Ecto neural progenitor cell (in vitro differentiated cells): Measurements from ENCODE around the gene PPP2R2C.

ENCODE experiments used
- DNase-seq: peaks from one replicate; pipeline ENCODE4 v3.0.0-alpha.2; 2018; ENCODE audit warnings: low spot score

PPP2R2C gene

GRCh38 chr4:6494431-6495295 lies 22.2 kb upstream of the PPP2R2C start:
- no peak for DNase-seq

- no peak for DNase-seq
Measured at GRCh38 chr4:6493658-6494304, 21.4 kb upstream of the PPP2R2C start.

DNA sequence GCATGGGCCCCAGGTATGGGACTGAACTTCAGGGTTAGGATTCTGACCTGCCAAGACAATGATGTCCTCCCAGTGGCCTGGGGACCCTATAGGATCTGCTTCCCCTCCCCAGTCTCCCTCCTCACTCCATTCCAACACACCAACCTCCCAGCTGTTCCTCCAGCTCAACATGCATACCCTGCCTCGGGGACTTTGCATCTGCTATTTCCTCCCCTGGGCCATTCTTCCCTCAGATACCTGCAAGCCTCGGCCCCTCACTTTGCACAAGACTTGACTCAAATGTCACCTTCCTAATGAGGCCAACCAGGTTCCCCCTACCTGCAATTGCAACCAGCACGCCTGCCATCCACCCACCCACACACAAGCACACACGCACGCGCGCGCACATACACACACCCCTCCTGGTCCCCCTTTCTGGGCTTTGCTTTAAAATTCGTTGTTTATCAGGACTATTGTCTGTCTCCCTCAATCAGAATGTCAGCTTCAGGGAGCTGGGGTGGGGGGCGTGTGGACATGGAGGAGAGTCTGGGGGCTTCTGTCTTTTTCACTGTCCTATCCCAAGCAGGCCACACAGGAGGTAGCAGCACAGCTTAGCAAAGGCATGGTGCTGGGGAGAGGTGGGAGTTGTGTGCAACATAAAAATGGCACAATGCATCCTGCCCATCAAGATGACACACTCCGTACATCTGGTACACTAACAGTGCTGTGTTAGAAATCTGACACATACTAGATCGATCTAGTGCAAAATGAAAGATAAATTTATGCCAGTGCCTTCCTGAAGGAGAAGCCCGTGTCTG lies 20.6 kb upstream of the PPP2R2C start:
- peak; percentile 37 for DNase-seq

DNA sequence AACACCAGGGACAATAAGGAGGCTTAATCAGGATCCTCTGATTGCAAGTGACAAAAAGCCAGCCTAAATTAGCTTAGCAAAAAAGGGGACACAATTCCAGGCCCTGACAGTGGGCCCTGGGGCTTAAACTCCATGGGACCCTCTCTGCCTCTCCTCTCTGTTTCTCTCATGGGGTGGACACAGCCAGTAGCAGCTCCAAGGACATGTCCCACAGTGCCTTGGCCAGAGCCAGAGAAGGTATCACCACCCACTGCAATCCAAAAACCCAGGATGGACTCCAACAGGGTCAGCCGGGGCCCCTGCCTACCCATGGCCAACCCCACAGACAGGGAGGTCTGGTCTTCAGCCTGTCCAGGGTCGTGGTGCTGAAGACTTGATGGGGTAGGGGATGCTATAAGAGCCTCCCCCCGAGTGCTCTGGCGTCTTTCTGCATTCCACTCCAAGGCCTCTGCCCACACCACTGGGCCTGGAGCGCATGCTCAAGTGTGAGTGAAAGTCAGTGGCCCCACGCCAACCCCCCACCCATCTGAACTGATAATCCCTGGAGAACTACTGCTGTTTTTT lies 19.7 kb upstream of the PPP2R2C start:
- peak; percentile 34 for DNase-seq

- peak; percentile 21 for DNase-seq
Measured at GRCh38 chr4:6491235-6491634, 18.8 kb upstream of the PPP2R2C start.

GRCh38 chr4:6489927-6490326 lies 17.5 kb upstream of the PPP2R2C start:
- DNase-seq = peak; percentile 14

DNA sequence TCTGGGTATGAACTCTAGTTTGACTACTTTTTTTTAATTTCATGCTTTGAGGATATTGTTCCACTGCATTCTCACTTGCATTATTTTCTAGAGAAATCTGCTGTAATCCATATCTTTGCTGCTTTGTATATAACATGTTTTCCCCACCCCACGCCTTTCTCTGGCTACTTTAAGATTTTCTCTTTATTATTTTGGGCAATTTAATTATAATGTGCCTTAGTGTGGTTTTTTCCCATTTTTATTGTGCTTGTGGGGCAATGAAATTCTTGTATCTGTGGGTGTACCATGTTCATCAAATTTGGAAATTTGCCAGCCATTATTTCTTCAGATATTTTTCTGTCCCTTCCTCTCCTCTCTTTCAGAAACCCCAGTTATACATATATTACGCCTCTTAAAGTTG lies 15.1 kb upstream of the PPP2R2C start:
- DNase-seq = no peak

DNA sequence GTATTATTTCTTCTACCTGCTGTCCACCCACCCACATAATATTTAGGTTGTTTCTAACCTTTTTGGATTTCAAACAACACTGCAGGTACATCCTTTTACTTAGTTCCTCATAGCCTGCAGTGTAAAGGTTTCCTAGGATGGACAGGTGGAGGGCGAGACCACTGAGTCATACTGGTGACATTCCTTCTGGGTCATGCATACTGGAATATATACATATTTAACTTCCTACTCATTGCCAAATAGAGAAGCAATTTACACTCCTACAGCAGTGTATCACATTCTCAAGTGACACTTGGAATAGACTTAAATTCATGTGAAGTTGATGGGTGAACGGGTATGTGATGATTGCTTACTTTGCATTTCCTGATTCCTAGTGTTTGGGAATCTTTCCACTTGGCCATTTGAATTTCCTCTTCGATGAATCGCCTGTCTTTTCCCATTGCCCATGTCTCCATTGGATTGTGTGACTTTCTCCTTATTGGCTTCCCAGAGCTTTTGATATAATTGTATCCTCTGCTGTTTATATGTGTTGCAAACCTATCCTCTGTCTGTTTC lies 8.2 kb upstream of the PPP2R2C start:
- DNase-seq = no peak

DNA sequence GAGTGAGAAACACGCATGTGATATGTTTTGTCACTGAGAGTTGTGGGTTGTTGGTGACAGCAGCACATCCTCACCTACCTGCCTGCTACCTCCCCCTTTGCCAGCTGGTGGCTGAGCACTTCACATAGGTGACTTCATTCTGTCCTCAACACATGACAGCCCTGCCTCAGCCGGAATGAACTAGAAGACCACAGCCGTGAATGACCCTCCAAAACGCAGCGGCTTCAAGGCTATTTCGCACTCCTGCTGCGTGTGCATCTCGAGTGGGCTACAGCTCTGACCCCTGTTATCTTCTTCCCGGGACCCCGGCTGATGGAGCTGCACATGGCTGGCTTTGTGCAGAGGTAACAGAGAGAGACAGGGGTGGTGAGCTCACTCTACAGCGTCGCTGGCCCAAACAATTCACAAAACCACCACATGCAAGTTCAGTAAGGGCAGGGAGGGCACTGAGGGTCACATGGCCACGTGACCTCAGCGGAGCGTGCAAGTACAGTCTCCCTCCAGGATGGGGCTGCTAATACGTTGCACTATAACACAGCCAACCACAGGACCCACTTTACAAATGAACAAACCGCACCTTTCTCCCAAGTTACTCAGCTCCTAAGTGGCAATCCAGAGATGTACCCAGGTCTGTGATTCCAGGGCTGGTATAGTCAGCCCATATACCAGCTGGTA lies 6.3 kb upstream of the PPP2R2C start:
- peak; percentile 41 for DNase-seq

- DNase-seq = peak; percentile 12
Measured at GRCh38 chr4:6476893-6477292, 4.5 kb upstream of the PPP2R2C start.

- peak; percentile 32 for DNase-seq
Measured at GRCh38 chr4:6475492-6476020, 3.1 kb upstream of the PPP2R2C start.

DNA sequence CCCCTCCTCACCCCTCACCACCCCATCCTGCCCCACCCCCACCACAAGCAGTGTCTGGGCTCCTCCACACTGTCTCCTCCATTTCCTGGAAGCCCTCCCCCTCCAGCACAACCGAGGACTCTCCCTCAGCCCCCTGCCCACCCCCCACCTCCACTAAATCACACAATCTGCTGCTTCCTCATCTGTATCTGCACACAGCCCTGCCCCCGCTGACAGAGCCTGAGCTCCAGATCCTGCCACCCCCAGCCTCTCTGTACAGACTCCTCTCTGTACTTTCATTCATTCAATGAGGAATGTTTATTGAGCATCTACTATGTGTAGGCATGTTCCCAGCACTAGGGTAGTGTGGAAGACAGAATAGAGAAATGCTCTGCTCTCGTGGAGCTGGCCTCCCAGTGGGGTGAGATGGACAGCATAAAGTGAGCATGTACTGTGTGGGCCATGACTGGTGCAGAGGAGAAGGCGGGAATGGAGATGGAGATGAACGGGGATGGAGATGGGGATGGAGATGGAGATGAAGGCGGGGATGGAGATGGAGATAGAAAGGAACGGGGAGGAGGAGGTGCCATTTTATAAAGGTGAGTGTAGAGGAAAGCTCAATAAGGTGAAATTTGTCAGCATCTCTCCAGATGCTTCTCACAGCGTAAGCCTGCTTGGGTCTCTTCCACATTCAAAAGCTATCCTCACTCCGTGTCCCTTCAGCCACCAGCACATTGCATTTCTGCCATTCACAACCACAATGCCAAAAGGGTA lies 2.5 kb upstream of the PPP2R2C start:
- DNase-seq = peak; percentile 19

DNA sequence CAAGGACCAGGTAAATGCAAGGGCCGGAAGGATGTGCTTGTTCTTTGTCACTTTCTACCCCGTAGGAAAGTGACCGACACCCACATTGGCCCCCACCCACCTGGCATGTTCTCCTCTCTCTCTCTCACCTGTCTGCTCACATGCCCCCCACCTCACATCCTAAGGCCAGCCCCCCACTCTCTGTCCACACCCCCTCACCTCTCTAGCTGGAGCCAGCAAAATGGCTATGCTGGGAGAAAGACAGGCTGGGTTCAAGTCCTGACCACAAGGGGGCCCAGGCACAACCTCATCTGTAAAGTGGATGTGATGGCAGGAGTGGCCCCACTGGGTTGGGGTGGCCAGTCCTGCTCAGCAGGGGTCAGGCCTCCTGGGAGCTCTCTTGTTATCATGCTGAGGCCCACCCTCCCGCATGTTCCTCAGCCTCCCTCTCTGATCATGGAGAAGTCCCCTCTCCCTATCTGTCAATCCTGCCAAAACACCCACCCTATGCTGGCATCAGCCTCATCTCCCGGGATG lies 1.7 kb upstream of the PPP2R2C start:
- DNase-seq = peak; percentile 49

GRCh38 chr4:6473264-6474052 lies 1.0 kb upstream of the PPP2R2C start:
- DNase-seq = peak; percentile 41

GRCh38 chr4:6472008-6472386 lies 417 bp downstream of the PPP2R2C start:
- no peak for DNase-seq

- DNase-seq = peak; percentile 46
Measured at GRCh38 chr4:6471307-6472007, 957 bp downstream of the PPP2R2C start.

DNA sequence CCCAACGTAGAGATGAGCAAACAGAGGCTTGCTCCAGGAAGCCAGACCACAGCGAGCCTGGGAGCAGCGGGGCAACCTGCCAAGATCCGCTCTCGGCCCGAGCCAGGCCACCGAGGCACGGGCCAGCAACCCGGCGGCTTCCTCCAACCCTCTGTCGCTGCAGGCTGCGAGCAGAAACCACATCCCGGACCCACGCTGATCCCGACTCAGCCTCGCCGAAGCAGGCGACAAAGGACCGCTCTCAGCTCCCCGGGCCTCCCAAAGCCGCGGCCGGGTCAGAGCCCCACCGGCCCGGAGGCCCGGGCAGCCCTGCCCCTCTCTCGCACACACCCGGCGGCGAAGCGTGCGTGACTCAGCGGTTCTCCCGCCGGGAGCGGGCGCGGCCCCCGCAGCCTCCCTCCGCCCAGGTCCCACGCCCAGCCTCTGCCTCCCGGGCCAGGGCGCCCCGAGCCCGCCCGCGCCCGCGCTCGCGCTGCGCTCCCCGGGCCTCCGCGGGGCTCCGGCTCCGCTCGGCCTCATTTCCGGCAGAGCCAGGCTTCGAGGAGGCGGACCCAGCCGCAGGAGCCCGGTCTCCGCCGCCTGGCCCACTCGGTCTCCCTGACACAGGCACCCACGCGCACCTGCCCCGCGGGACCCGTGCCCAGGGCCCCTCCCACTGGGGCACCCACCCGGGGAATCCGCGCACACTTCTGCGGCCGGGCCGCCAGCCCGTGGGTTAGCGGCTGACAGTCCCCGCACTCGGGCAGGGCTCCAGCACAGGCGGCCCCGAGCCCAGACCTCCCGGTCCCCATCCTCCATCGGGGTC lies 1.7 kb downstream of the PPP2R2C start:
- DNase-seq = peak; percentile 70
